T-cell (primary cell): ENCODE data around the gene PDLIM1. TPM values are rescaled to one million over a fixed set of nuclear protein-coding genes. Genes with fewer than 3 reads are reported as not detected.

Experiments used
- ATAC-seq, 4 experiments: fragments of 200-7000 bp in 3 of 4; fragments of 150-1000 bp in 1 of 4; cut with Tn5 transposase; replicated peaks in 1 of 4; 1 replicate in 3 of 4; 2 replicates in 1 of 4; pipeline ENCODE4 v1.10.0; 2021; ENCODE audit warnings: moderate library complexity in 3 of 4, mild to moderate bottlenecking in 2 of 4, moderate number of reproducible peaks in 1 of 4
- CTCF ChIA-PET, 2 donors: fragments of 300-600 bp; sonication (Branson Sonifier 250); formaldehyde crosslinking; loops; one replicate each; lab custom pipeline; 2022; ENCODE audit warnings: antibody characterized with exemption in 2 of 2; lab: Charles Lee
- POLR2A ChIA-PET, 2 donors: fragments of 300-600 bp; sonication (Branson Sonifier 250); formaldehyde crosslinking; loops; one replicate each; lab custom pipeline; 2022; ENCODE audit warnings: antibody characterized with exemption in 2 of 2; lab: Charles Lee
- DNase-seq, 35 experiments: peaks; one replicate each; pipeline versions ENCODE4 v3.0.0 to v3.0.0-alpha.2; 2013 to 2023
- H3K27ac ChIP-seq: one replicate; pipeline ENCODE4 v1.5.1; 2013; ENCODE audit warnings: low read length
- H3K27me3 ChIP-seq, 2 experiments: replicated peaks in 1 of 2; 1 replicate in 1 of 2; 2 replicates in 1 of 2; pipeline versions ENCODE4 v1.6.1 to v1.7.0; 2013; ENCODE audit warnings: low read length in 1 of 2, mixed read lengths in 1 of 2; ENCODE audit not compliant: control insufficient read depth in 2 of 2, insufficient read depth in 2 of 2; ENCODE audit errors: extremely low read depth in 1 of 2
- H3K36me3 ChIP-seq, 2 donors: 1 replicate in 1 of 2; 2 replicates in 1 of 2; pipeline versions ENCODE4 v1.6.1 to v1.7.0; 2013; ENCODE audit warnings: low read length in 1 of 2; ENCODE audit not compliant: control insufficient read depth in 2 of 2, insufficient read depth in 1 of 2; ENCODE audit errors: extremely low read depth in 1 of 2
- H3K4me1 ChIP-seq, 2 experiments: 1 replicate in 1 of 2; 2 replicates in 1 of 2; pipeline versions ENCODE4 v1.6.1 to v1.7.0; 2013; ENCODE audit warnings: low read length in 2 of 2, mixed read lengths in 1 of 2; ENCODE audit not compliant: insufficient read depth in 2 of 2, control insufficient read depth in 1 of 2; ENCODE audit errors: extremely low read depth in 1 of 2
- H3K4me3 ChIP-seq, 2 donors: 1 replicate in 1 of 2; 2 replicates in 1 of 2; pipeline versions ENCODE4 v1.5.1 to v1.7.0; 2013; ENCODE audit warnings: mild to moderate bottlenecking in 2 of 2, low read length in 1 of 2, moderate library complexity in 1 of 2; ENCODE audit not compliant: control insufficient read depth in 1 of 2; ENCODE audit errors: extremely low read depth in 1 of 2
- H3K9me3 ChIP-seq: 2 replicates; pipeline ENCODE4 v1.7.0; 2013
- H3K27ac Mint-ChIP-seq, 2 donors: one replicate each; pipeline ENCODE4 v1.8.0; 2020 to 2021; ENCODE audit warnings: mild to moderate bottlenecking in 2 of 2, mixed read lengths in 2 of 2
- H3K27me3 Mint-ChIP-seq, 2 donors: one replicate each; pipeline ENCODE4 v1.8.0; 2021 to 2022; ENCODE audit warnings: mixed read lengths in 2 of 2
- H3K36me3 Mint-ChIP-seq: one replicate; pipeline ENCODE4 v1.8.0; 2021; ENCODE audit warnings: mixed read lengths
- H3K4me1 Mint-ChIP-seq, 3 donors: one replicate each; pipeline ENCODE4 v1.8.0; 2020 to 2022; ENCODE audit warnings: mixed read lengths in 3 of 3, mild to moderate bottlenecking in 1 of 3
- H3K4me3 Mint-ChIP-seq, 3 donors: one replicate each; pipeline ENCODE4 v1.8.0; 2020 to 2022; ENCODE audit warnings: mild to moderate bottlenecking in 3 of 3, mixed read lengths in 3 of 3, moderate library complexity in 3 of 3
- H3K9me3 Mint-ChIP-seq, 3 donors: one replicate each; pipeline ENCODE4 v1.8.0; 2020 to 2022; ENCODE audit warnings: mixed read lengths in 3 of 3
- WGBS: methylation state at CpG from one replicate; pipeline ENCODE4 v1.1.5; 2013; ENCODE audit warnings: missing lambda C conversion rate; ENCODE audit not compliant: insufficient coverage; 5-methylcytosine and 5-hydroxymethylcytosine counted together
- total RNA-seq, 35 experiments: library from RNA in 6 of 35; stranded (reverse) in 6 of 35; fragments of 120-200 nt in 1 of 35; gene quantifications; one replicate each; pipeline versions ENCODE4 v1.2.1 to v1.2.4 and lab custom pipeline; 2013 to 2026

The PDLIM1 gene
- total RNA-seq, 5 donors from 2014 or later (not counting 1 experiment from before 2014, with no cell fraction given) = 4.2 to 9.7 (median 5.3) TPM

DNA sequence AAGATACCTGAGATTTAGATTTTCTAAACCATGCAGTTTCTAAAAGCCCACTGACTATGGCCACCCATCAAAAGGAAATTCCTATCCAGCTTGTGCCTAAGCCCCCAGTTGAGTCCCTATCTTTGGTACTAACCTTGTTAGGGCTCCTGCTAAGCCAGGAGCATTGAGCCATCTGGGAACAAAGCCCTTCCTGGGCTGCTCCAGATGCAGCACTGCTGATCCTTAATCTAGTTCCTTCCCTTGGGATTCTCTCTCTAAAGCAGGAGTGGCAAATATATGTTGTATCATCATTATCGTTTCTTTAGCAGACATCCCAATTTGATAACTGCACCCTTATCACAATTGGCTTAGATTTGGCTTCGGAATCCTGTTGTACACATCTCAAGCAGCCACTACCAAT lies 24.7 kb upstream of the PDLIM1 start:
- H3K9me3 Mint-ChIP-seq = no peaks in the 10 kb centered on the region
- WGBS = no CpG with 5 or more reads among the region's 2 CpGs
- no peak for ATAC-seq
- DNase-seq = no peak
- no peaks in the 10 kb centered on the region for H3K36me3 ChIP-seq
- H3K27me3 Mint-ChIP-seq = peaks cover 2 to 3% of the 10 kb centered on the region in 2 donors
- H3K4me3 ChIP-seq = no peak overlapping the region
- POLR2A ChIA-PET = no interaction called here
- H3K4me1 ChIP-seq = no peaks in the 10 kb centered on the region
- peaks cover 0 to under 1% (median 0%) of the 10 kb centered on the region in 3 donors for H3K4me1 Mint-ChIP-seq
- no peaks in the 10 kb centered on the region for H3K9me3 ChIP-seq
- no peak overlapping the region for H3K27ac Mint-ChIP-seq
- CTCF ChIA-PET = no interaction called here
- no peak overlapping the region for H3K27ac ChIP-seq
- H3K27me3 ChIP-seq = no peaks in the 10 kb centered on the region
- no peak overlapping the region for H3K4me3 Mint-ChIP-seq
- H3K36me3 Mint-ChIP-seq = no peaks in the 10 kb centered on the region

GRCh38 chr10:95314192-95314918 lies 23.6 kb upstream of the PDLIM1 start:
- 83% methylated on average over 2 of the region's 4 CpGs for WGBS
- H3K36me3 ChIP-seq = no peaks in the 10 kb centered on the region
- ATAC-seq (no peak), DNase-seq (no peak)
- peaks cover 2 to 8% of the 10 kb centered on the region in 2 donors for H3K27me3 Mint-ChIP-seq
- H3K9me3 ChIP-seq = no peaks in the 10 kb centered on the region
- H3K4me1 ChIP-seq = no peaks in the 10 kb centered on the region
- no peak overlapping the region for H3K27ac ChIP-seq
- H3K4me3 Mint-ChIP-seq = no peak overlapping the region
- peaks cover 0 to 5% (median 0%) of the 10 kb centered on the region in 3 donors for H3K4me1 Mint-ChIP-seq
- POLR2A ChIA-PET = no interaction called here
- CTCF ChIA-PET = no interaction called here
- no peak overlapping the region for H3K4me3 ChIP-seq
- no peaks in the 10 kb centered on the region for H3K27me3 ChIP-seq
- no peaks in the 10 kb centered on the region for H3K36me3 Mint-ChIP-seq
- H3K9me3 Mint-ChIP-seq = no peaks in the 10 kb centered on the region
- no peak overlapping the region for H3K27ac Mint-ChIP-seq

DNA sequence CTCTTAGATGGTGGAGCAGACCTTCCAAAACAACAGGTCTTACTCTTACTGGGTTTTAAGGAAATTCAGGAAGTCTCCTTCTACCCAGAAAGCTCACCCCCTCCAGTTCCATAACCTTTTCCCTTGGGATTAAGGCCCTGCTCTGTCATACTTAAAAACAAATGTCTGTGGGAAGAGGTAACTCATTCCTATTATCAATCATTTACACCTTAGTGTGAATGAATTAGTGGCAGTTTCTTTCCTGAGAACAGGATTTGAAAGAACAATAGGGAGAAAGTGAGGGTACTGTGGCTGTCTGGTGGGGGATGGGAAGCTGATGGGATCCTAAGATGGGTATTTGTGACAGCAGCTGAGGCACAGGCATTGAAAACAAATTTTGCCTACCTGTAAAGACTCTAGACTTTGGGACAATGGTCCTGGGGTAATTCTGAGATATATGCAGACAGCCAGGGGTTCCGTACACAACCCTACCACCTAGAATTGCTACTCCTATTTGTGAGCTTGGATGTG lies 22.2 kb upstream of the PDLIM1 start:
- H3K9me3 Mint-ChIP-seq = no peaks in the 10 kb centered on the region
- CTCF ChIA-PET = interaction anchor here in 1 of 2 donors (0.7 kb wide), 1 partner anchor 45 kb away, joined by 3 read pairs; no protein-coding TSS in a partner anchor
- no CpG with 5 or more reads among the region's 1 CpG for WGBS

DNA sequence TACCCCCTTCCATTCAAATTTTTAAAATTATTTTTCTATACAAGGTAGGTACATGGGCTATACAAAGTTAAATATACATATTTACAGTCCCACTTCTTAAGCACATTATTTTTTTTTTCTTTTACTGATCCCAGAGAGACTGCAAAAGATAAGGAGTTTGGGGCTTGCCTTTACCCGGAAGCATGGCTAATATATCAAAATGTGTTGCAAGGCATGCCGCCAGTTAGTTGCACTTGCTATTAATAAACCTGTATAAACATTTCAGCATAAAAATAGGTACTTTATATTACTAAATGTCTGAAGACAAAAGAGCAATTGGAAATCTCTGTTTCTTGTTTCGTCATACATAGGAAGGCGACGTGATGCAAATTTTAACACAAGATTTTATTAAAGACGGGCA lies 21.5 kb upstream of the PDLIM1 start:
- no peak for ATAC-seq
- Histone ChIP-seq H3K27me3 (no peaks in the 10 kb centered on the region), H3K27ac (no peak overlapping the region), H3K4me3 (no peak overlapping the region), H3K36me3 (no peaks in the 10 kb centered on the region), H3K9me3 (no peaks in the 10 kb centered on the region), H3K4me1 (no peaks in the 10 kb centered on the region)
- ChIA-PET POLR2A (no interaction called here), CTCF (no interaction called here)
- no CpG with 5 or more reads among the region's 6 CpGs for WGBS
- Mint-ChIP-seq H3K27ac (no peak overlapping the region), H3K4me1 (peaks cover 0 to 5% (median 0%) of the 10 kb centered on the region in 3 donors), H3K9me3 (no peaks in the 10 kb centered on the region), H3K4me3 (no peak overlapping the region), H3K27me3 (peaks cover 0 to 8% of the 10 kb centered on the region in 2 donors), H3K36me3 (no peaks in the 10 kb centered on the region)
- no peak for DNase-seq

More for the DNA sequence above, 22.2 kb upstream of the PDLIM1 start:
- H3K27ac Mint-ChIP-seq = no peak overlapping the region
- peaks cover 0 to 8% of the 10 kb centered on the region in 2 donors for H3K27me3 Mint-ChIP-seq
- H3K36me3 ChIP-seq = no peaks in the 10 kb centered on the region
- no peaks in the 10 kb centered on the region for H3K27me3 ChIP-seq
- no peak overlapping the region for H3K27ac ChIP-seq
- peaks cover 0 to 5% (median 0%) of the 10 kb centered on the region in 3 donors for H3K4me1 Mint-ChIP-seq
- no peak overlapping the region for H3K4me3 ChIP-seq
- no peak for DNase-seq
- no peak for ATAC-seq
- no peak overlapping the region for H3K4me3 Mint-ChIP-seq
- H3K4me1 ChIP-seq = no peaks in the 10 kb centered on the region
- H3K36me3 Mint-ChIP-seq = no peaks in the 10 kb centered on the region
- H3K9me3 ChIP-seq = no peaks in the 10 kb centered on the region
- POLR2A ChIA-PET = no interaction called here

GRCh38 chr10:95309958-95310357 lies 19.2 kb upstream of the PDLIM1 start:
- no peaks in the 10 kb centered on the region for H3K36me3 ChIP-seq
- DNase-seq = no peak
- Mint-ChIP-seq H3K27me3 (peaks cover 0 to 11% of the 10 kb centered on the region in 2 donors), H3K36me3 (no peaks in the 10 kb centered on the region), H3K9me3 (no peaks in the 10 kb centered on the region), H3K4me1 (peaks cover 0 to 5% (median 0%) of the 10 kb centered on the region in 3 donors), H3K27ac (no peak overlapping the region), H3K4me3 (no peak overlapping the region)
- H3K4me3 ChIP-seq = no peak overlapping the region
- ATAC-seq = no peak
- H3K4me1 ChIP-seq = no peaks in the 10 kb centered on the region
- H3K9me3 ChIP-seq = no peaks in the 10 kb centered on the region
- ChIA-PET CTCF (interaction anchor here in 1 of 2 donors (0.5 kb wide), 1 partner anchor 1995 kb away, joined by 3 read pairs; no protein-coding TSS in a partner anchor), POLR2A (no interaction called here)
- WGBS = 20% methylated on average over 1 of the region's 1 CpG
- H3K27me3 ChIP-seq = no peaks in the 10 kb centered on the region
- H3K27ac ChIP-seq = no peak overlapping the region

DNA sequence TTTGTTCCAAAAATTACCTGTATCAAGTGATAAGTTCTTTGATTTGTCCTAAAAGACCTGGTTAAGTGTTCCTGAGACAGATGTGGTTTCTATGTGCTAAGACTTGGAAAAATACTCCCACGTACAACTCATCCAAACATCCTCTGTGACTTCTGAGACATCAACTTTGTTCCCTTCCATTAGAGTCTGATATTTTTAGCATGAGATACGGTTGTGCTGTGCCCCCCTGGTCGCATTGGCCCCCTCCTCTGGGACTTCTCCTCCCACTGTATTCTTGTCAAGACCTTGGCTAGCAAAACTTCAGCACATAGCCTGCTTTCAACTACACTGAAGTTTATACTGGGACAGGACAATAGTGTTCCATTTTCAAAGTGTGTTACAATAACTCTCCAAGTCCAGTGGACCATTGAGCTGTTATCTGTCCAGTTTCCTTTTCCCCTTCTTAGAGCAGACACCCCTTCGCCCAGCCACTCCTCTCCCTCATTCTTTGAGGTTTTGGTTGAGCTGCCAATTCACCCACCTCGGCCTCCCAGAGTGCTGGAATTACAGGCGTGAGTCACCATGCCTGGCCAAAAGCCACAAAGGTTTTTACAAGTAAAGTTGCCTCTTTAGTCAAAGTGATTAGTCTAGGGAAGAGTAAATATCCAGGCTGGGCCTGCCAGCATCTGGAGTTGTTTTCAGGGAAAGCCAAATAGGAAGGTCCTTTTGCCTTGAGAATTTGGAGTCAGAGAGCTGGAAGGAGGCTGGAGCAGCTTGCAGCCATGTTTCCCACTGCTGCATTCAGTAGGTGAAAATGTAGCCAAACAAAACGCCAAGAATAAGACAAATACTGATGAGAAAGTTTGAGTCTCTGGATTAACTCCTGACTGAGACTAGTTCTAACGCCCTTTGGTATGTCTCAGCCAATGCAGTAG lies 17.8 kb upstream of the PDLIM1 start:
- no peak overlapping the region for H3K27ac Mint-ChIP-seq
- no peak overlapping the region for H3K27ac ChIP-seq
- H3K4me1 Mint-ChIP-seq = peaks cover 0 to 5% (median 0%) of the 10 kb centered on the region in 3 donors
- DNase-seq (no peak), ATAC-seq (no peak)
- no peaks in the 10 kb centered on the region for H3K4me1 ChIP-seq
- H3K27me3 ChIP-seq = no peaks in the 10 kb centered on the region
- no peaks in the 10 kb centered on the region for H3K9me3 Mint-ChIP-seq
- H3K4me3 ChIP-seq = no peak overlapping the region
- H3K9me3 ChIP-seq = no peaks in the 10 kb centered on the region
- H3K36me3 Mint-ChIP-seq = no peaks in the 10 kb centered on the region
- H3K36me3 ChIP-seq = no peaks in the 10 kb centered on the region
- H3K27me3 Mint-ChIP-seq = peaks cover 0 to 11% of the 10 kb centered on the region in 2 donors
- no peak overlapping the region for H3K4me3 Mint-ChIP-seq
- ChIA-PET CTCF (no interaction called here), POLR2A (no interaction called here)
- WGBS = 66% methylated on average over 3 of the region's 8 CpGs
